Myocyte (in vitro differentiated cells): ENCODE data around the gene ZNF491. TPM values are rescaled to one million over a fixed set of nuclear protein-coding genes. Genes with fewer than 3 reads are reported as not detected.
"Not testable (repeated sequence)": the region's sequence is repeated elsewhere in the genome, so short reads cannot be mapped to it uniquely, and the experiment has no call there.

Experiments used
- DNase-seq: peaks from one replicate; pipeline ENCODE4 v3.0.0-alpha.2; 2012; ENCODE audit warnings: low read depth
- polyA plus RNA-seq: library from polyadenylated mRNA; unstranded; fragments of >200 nt; gene quantifications from one replicate; pipeline ENCODE4 v1.2.1, GENCODE V29; 2012; ENCODE audit warnings: missing spikeins
- total RNA-seq: library from RNA; depleted of rRNA; stranded (reverse); fragments of >200 nt; gene quantifications from 2 replicates; pipeline ENCODE4 v1.2.3, GENCODE V29; 2014

ZNF491 gene
- total RNA-seq: 2.3 and 2.4 TPM in 2 replicates
- polyA plus RNA-seq: 1.2 TPM

- DNase-seq: peak; percentile 86
These were observed at the start of gene ZNF491 for GRCh38 chr19:11798391-11799330. ZNF491 (plus strand) TSS chr19:11798523; CDS start chr19:11805954, 7,431 bp downstream.

- DNase-seq: no peak
These were observed 48.6 kb upstream of the ZNF491 start for GRCh38 chr19:11749751-11750150.

GRCh38 chr19:11752244-11752736, 46.0 kb upstream of the ZNF491 start:
- DNase-seq: no peak

DNA sequence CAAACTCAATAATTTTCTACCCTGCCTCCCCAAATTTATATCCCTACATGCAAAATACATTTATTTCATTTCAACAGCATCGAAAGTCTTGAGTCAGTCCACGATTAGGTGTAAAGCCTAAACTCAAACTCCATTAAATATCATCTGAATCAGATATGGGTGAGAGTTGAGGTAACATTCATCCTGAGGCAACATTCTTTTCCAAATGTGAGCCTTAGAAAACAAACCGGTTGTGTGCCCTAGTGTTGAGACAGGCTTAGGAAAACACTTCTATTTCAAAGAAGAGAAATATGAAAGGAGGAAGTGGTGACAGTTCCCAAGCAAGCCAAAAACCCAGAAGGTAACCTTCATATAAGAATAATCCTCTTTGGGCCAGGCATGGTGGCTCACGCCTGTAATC, 43.7 kb upstream of the ZNF491 start:
- no peak for DNase-seq

GRCh38 chr19:11756965-11757364, 41.4 kb upstream of the ZNF491 start:
- no peak for DNase-seq

DNA sequence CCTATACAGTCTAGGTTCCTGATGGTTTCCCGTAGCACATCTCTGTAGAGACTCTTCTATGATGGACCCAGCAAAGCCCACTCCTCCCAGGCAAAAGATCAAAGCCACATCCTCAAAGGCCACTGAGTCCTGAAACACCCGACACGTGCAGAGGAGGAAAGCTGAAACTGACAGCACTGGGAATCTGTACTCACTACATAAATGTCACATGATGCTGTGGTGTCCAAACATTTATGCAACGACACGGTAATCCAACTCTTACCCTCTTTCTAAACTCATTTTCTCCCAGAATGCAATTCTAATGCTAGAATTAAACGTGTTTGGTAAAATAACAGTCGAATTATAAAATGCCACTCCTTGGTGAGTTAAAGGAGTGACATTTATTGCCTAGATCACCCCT, 38.5 kb upstream of the ZNF491 start:
- no peak for DNase-seq

DNA sequence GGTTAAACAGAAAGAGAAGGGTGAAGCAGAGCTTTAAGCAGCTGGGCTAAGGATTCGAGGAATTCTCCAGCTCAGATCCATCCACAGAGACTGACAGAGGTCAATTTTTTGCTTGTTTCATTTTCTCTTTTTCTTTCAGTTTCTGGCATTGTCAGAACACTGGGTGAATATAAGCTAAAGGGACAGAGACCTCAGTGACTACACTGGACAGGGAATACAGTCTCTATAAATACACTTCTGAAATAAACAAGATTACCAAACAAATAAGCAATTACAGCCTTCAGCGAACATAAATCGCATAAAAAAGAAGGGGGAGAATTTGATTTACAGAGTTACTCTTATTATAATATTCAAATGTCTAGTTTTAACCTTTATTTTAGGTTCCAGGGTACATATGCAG, 35.2 kb upstream of the ZNF491 start:
- no peak for DNase-seq

- no peak for DNase-seq
These were observed 34.7 kb upstream of the ZNF491 start for GRCh38 chr19:11763611-11764010.

- peak; percentile 98 for DNase-seq
These were observed 31.4 kb upstream of the ZNF491 start, which contains the start of gene ZNF441 for GRCh38 chr19:11766597-11767591. ZNF441 (plus strand) TSS chr19:11767000; CDS start chr19:11767194, 194 bp downstream.

DNA sequence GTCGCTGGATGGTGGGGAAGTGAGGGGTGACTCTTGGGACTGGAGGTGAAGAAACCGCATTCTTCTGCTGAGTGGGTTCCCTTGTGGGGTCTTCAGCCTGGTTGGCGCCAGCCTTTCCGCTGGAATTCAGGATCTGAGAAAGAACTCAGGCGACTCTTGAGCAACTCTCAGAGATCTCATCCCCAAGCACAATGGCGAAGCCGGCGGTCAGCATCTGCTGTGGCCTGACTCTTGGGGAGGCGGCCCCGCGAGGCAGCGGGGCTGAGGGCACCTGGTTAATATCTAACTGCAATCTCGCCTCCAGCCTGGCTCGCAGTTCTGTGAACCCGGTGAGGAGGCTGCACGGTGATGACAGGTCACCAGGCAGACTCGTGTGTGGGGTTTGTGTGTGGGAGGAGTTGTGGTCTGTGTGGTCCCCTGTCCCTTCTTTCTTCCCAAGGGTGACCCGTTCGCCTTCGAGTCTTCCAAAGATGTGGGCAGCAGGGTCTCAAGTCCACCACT, 30.6 kb upstream of the ZNF491 start:
- DNase-seq: peak; percentile 52

DNA sequence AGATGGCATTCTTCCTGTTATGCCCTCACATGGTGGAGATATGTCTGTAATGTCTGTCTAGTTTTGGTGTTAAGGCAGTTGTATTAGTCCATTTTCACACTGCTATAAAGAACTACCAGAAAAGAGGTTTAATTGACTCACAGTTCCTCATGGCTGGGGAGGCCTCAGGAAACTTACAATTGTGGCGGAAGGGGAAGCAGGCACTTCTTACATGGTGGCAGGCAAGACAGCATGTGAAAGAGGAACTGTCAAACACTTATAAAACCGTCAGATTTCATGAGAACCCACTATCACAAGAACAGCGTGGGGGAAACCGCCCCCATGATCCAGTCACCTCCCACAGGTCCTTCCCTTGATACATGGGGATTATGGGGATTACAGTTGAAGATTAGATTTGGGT, 28.3 kb upstream of the ZNF491 start:
- no peak for DNase-seq

GRCh38 chr19:11771520-11771919, 26.8 kb upstream of the ZNF491 start:
- not testable (repeated sequence) for DNase-seq

- DNase-seq: not testable (repeated sequence)
These were observed 21.7 kb upstream of the ZNF491 start for GRCh38 chr19:11776669-11777068.

GRCh38 chr19:11780431-11781020, 17.8 kb upstream of the ZNF491 start:
- DNase-seq: no peak

- DNase-seq: peak; percentile 5
These were observed 16.8 kb upstream of the ZNF491 start for GRCh38 chr19:11781295-11782057.

GRCh38 chr19:11783767-11784166, 14.6 kb upstream of the ZNF491 start:
- DNase-seq: no peak

DNA sequence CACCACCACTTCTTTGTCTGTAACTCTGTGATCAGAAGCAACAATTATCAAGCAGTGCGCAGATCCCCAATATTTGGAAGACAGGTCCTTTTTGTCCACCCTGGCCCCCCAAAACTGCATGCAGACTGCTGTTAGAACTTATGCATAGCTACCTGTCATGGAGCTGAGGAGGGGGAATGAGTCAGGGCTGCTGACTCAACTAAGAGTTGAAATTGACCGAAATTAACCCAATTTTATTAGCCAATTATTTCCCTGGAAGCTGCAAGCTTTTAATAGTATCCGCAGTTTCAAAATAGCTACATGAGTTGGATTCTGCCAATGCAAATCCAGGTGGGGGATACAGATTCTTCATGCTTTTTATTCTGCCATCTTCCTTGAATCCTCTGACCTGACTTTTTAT, 14.0 kb upstream of the ZNF491 start:
- DNase-seq: no peak

DNA sequence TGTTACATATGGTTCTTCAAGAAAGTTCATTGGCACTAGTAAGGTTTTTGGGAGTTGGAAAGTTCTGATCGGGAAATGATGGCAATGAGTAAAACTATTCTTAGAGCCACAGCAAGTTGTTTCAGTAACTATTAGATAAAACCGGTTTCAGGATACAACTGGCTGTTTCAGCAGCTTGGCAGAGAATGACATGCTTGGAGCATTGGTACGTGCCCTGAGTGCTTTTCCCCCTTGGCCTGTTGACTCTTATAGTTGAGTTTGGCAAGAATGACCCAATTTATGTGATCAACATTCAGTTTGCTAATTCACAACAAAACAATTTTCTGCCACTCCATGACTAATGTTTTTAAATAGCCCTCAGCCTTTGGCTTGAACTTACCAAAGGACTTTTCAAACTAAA, 10.8 kb upstream of the ZNF491 start:
- no peak for DNase-seq

GRCh38 chr19:11792942-11793341, 5.4 kb upstream of the ZNF491 start:
- no peak for DNase-seq

DNA sequence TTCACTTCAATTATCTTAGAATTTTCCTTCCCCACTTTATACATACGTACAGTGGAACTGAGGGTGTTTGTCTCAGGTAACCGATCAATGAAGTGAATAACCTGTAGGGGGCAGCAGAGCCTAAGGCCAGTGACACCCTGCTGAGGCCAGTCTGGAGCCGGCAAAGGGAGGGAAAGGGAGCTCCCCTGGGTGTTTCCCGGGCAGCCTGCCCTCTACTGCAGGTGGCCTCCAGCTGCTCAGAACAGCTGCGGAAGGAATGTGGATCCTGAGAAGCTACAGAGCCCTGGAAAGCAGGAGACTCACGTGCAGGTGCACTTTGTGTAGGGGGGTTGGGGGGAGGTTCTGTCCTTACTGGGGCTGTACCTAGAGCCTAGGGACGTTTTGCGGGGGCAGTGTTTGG, 832 bp upstream of the ZNF491 start:
- DNase-seq: peak; percentile 91
